RPMI7951 (cell line): ENCODE data around the gene C11orf21. TPM values are rescaled to one million over a fixed set of nuclear protein-coding genes. Genes with fewer than 3 reads are reported as not detected.
"Not testable (repeated sequence)": the region's sequence is repeated elsewhere in the genome, so short reads cannot be mapped to it uniquely, and the experiment has no call there.

Source experiments
- DNase-seq: peaks from one replicate; pipeline ENCODE4 v3.0.0-alpha.2; 2012; ENCODE audit warnings: low read depth
- total RNA-seq: library from RNA; depleted of rRNA; stranded (reverse); fragments of >200 nt; shearing (Covaris generic); gene quantifications from 2 replicates; pipeline ENCODE4 v1.2.3, GENCODE V29; 2014

The C11orf21 gene
- total RNA-seq, 1 experiment from 2014 or later: 1.6 TPM

DNA sequence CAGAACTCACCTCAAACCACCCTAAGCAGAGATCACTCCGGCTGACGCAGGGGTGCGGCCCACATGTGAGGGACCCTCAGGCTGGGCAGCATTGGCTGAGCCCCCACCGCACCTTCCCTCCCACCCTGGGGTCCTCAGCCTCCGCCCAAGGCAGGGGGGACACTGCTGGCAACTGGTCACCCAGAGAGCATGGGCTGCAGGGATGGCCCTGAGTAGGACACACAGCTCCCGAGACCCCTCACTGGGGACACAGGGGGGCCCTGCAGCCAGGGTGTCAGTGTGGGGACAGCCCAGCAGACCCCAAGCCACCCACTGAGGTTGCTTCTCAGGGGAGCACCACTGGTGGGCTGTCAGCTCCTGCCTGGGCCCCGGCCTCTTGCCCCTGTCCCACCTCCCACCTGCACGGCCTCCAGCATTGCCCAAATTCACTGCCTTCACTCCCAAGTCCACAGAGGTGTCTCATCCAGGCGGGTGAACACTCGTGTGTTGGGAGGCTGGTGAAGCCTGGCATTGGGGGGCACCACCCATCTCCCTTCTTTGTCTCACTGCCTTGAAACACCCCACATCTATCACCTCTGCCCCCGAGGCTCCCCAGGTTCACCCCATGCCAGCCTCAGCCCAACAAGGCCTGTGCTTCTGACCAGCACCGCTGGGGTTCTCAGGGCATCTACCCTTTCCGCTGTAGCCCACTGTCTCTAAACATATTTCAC is 4.7 kb downstream of the C11orf21 start:
- DNase-seq: no peak

- DNase-seq: no peak
Measured at GRCh38 chr11:2295971-2296912, 5.5 kb downstream of the C11orf21 start.

GRCh38 chr11:2294926-2295290 is 6.8 kb downstream of the C11orf21 start:
- DNase-seq: no peak

DNA sequence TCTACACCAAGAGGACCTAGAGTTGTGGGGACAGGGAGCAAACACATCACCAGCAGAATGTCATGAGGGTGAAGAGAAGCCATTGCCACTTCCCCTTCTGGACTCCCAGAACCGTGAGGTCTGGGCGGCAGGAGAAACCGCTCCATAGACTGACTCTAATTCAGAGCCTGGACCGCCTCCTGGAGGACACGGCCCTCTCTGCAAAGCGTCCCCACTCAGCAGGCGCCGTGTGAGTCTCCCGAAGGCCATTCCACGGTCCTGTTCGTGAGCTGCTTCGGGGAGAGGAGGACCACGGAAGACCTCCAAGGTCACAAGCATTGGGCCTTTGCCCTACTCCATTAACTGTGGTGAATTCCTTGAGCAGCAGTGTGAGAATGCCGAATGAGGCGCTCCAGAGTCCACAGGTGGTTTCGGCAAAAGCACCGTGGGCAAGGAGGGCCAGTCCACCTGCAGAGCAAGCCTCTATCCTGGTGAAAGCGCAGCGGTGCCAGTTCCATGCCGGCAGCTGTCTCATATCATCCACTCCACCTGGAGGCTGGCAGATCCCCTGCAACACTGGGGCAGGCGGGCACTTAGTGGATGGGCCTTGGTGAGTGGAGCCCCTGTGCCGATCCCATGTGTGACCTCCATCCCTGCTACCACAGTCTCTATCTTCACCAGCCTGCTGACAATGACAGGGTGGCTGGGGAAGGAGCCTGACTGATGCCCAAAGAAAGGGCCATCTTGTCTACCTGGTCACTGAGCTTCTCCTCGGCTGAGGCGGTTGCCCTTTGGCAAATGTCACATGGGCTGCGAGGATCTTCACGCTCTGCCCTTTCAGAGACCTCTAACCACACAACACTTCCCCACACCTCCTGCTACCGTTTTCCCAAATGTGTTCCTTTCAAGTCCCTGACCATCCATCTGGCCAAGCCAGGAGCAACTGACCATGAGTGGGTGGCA is 7.5 kb downstream of the C11orf21 start:
- DNase-seq: no peak

GRCh38 chr11:2293531-2293971 is 8.2 kb downstream of the C11orf21 start:
- no peak for DNase-seq

DNA sequence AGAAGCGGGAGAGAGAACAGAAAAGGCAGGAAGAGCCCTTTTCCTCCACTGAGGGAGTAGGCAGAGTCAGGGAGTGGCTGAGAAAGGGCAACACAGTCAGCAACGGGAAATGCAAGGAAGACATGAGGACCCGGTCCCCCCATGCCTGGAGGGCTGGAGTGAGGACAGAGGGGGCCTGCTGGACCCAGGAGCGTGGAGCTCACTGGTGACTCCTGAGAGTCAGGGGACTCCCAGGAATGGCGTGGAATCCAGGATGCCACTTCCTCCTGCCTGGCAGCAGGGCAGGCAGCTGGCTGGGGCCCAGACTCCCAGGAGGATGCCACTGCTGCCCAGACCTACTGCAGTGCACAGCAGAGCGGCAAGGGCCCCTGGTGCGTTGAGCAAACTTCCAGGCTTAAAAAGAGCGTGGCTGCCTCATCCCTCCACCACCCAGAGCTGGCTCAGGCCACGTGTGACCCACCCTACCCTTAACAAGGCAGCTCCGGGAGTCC is 11.3 kb downstream of the C11orf21 start:
- no peak for DNase-seq

DNA sequence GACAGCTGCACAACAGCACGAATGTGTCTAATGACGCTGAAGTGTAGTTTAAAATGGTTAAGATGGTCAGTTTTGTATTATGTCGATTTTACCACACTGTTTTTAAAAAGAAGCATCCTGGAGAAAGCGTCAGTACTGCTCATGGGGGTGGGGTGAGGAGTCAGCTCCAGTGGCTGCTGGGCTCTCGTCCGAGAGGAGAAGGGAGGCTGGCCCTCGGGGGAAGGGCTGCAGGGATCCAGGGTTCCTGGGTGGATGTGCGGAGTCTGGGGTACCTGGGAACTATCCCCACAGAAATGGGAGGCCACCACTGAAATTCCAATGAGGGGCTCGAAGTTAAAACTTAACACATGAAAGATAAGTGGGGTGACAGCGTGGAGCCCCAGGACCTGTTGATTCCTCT is 11.9 kb downstream of the C11orf21 start:
- DNase-seq: no peak

- no peak for DNase-seq
Measured at GRCh38 chr11:2289350-2289749, 12.4 kb downstream of the C11orf21 start.

DNA sequence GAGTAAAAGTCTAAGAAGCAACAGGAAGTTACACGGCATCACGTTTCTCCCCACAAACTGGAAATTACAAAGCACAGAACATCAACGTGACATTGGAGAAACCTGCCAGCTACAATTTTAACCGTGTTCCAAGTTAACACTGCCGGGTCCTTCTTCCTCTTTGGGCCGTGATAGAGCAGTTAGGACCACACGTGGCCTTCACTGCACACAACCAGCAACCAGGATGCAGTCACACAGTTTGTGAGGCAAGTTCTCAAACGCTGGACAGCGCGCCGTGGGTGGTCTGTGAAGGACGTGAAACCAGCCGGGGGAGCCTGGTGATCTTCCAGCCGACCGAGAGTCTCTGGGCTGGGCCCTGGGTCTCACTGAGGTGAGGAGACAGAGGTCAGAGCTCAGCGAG is 14.6 kb downstream of the C11orf21 start:
- no peak for DNase-seq

DNA sequence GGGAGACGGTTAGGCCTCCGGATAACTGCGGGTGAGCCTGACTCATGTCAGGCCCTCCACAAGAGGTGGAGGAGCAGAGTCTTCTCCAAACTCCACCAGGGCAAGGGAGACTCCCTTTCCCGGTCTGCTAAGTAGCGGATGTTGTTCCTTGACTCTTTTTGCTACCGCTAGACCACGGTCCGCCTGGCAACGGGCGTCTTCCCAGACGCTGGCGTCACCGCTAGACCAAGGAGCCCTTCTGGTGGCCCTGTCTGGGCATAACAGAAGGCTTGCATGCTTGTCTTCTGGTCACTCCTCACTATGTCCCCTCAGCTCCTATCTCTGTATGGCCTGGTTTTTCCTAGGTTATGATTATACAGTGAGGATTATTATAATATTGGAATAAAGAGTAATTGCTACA is 15.4 kb downstream of the C11orf21 start:
- DNase-seq: not testable (repeated sequence)

DNA sequence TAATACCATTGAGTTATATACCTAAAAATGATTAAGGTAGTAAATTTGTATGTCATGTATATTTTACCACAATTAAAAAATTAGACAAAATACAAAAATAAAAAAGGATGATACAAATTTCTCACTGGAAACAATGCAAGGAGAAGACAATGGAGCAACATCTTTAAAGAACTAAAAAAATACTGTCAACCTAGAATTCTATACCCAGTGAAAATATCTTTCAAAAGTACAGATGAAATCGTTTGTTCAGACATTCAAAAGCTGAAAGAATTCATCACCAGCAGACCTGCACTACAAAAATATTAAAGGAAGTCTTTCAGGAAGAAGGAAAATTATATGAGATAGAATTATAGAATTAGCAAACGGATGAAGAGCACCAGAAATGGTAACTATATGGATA is 21.5 kb downstream of the C11orf21 start:
- DNase-seq: no peak

GRCh38 chr11:2277933-2278523 is 23.7 kb downstream of the C11orf21 start:
- no peak for DNase-seq

DNA sequence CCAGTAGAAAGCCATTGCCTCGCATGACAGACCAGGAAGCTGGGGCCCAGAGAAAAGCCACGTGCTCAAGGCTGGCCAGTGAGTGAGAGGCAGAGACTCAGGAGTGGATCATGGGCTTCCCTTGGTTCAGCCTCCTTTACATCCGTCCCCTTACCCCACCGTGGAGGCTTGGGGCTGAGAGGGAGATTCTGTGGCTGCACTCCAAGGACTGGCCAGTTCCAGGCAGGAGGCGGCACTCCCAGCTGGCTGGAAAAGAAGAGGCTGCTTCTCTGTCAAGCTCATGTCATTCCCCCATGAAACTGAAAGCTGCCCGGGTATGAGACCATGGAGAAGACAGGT is 24.7 kb downstream of the C11orf21 start:
- no peak for DNase-seq

DNA sequence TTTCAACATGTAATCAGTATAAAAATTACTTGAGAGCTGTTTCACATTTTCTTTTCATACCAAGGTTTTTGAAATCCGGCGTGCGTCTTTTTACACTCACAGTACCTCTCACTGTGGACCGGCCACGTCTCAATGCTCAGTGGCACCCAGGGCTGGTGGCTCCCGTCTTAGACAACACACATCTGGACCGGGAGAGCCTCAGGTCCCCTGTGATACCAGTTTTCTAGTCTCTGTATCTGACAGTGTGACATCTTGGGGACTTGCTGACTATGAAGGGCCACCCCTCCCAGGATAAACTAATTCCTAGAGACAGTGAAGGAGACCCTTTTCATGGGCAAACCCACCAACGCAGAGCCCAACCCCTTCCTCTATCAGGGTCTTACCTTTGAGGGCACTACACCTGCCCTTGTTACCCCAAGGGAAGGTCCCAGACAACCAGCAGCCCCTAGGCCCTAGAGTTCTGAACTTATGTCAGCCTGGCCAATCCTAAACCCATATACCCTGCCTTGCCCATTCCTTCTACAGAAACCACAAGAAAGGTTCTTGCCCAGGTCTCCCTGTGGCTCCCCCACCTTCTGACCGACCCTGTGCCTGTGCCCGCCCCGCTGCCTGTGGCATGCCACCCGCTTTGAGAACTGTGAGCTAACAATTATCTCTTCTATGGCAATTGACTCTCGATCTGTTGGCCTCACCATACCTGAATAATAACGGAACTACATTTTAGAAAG is 25.3 kb downstream of the C11orf21 start:
- no peak for DNase-seq

GRCh38 chr11:2275334-2276279 is 26.1 kb downstream of the C11orf21 start:
- no peak for DNase-seq

- no peak for DNase-seq
Measured at GRCh38 chr11:2273771-2274170, 27.9 kb downstream of the C11orf21 start.

DNA sequence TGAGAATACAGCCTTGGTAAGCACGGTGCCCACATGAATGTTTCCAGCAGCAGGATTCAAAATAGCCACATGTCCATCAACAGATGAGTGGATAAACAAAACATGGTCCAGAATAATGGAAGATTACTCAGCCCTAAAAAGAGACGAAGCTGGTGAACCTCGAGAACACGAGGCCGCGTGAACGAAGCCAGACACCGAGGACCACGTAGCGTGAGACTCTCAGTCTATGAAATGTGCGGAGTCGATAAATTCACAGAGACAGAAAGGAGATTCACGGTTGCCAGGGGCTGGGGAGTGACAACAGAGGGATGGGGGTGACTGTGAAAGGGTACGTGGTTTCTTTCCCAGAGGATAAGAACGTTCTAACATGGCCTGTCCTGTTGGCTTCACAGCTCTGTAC is 28.4 kb downstream of the C11orf21 start:
- no peak for DNase-seq

GRCh38 chr11:2272946-2273280 is 28.8 kb downstream of the C11orf21 start:
- no peak for DNase-seq

DNA sequence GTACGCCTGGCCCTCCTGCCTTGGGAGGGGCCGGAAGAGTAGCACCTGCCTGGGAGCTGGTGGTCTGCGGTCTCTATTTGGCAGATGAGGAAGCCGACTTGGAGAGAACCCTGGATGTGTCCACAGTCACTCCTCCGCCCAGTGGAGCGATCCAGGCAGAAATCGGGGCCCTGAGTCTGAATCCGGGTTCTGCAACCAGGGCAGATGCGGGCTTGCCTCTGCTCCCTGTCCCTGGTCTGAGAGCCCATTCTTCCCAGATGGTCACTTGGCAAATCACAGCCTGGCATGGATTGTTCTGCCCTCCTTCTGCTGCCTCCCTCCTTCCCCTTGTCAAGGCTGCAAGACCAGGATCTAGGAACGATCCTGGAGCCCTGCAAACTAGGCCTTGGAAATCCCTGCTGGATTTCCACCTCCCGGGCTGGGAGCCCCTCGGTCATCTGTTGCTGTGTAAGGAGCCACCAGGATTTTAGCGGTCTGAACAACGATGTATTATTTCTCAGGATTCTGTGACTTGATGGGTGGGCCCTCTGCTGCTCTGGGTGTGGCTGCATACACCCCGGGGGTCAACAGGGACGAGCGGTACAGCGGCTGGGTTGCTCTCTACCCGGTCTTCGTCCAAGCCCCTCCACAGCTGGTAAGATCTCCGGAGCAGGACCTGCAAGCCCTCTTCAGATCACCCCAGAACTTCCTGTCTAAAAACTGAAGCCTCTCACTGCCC is 29.3 kb downstream of the C11orf21 start:
- no peak for DNase-seq
